Activated CD8-positive, alpha-beta T cell treated with anti-CD3 and anti-CD28 coated beads, Interleukin-2, amount 10 ng/mL, durations not matched to agents 7 days and 5 days (primary cell): Measurements from ENCODE around the gene FCN3. TPM values are rescaled to one million over a fixed set of nuclear protein-coding genes. Genes with fewer than 3 reads are reported as not detected.

ENCODE experiments used
- ATAC-seq: fragments of 150-1000 bp; cut with Tn5 transposase; one replicate; pipeline ENCODE4 v1.10.0; 2021; ENCODE audit warnings: moderate library complexity
- CTCF ChIA-PET: fragments of 350-600 bp; sonication (Branson Sonifier 250); formaldehyde crosslinking; loops from one replicate; lab custom pipeline; 2021; ENCODE audit warnings: antibody characterized with exemption; lab: Charles Lee
- POLR2A ChIA-PET: fragments of 350-600 bp; sonication (Branson Sonifier 250); formaldehyde crosslinking; loops from one replicate; lab custom pipeline; 2021; ENCODE audit warnings: antibody characterized with exemption; lab: Charles Lee
- DNase-seq: peaks from one replicate; pipeline ENCODE4 v3.0.0-alpha.2; 2020
- H3K27ac Mint-ChIP-seq: one replicate; pipeline ENCODE4 v1.8.0; 2021; ENCODE audit warnings: mild to moderate bottlenecking, mixed read lengths
- H3K27me3 Mint-ChIP-seq: one replicate; pipeline ENCODE4 v1.8.0; 2021; ENCODE audit warnings: low read depth, mixed read lengths
- H3K36me3 Mint-ChIP-seq: one replicate; pipeline ENCODE4 v1.8.0; 2021; ENCODE audit warnings: low read depth, mixed read lengths
- H3K4me1 Mint-ChIP-seq: one replicate; pipeline ENCODE4 v1.8.0; 2021; ENCODE audit warnings: low read depth, mixed read lengths
- H3K4me3 Mint-ChIP-seq: one replicate; pipeline ENCODE4 v1.8.0; 2021; ENCODE audit warnings: mild to moderate bottlenecking, mixed read lengths
- H3K9me3 Mint-ChIP-seq: one replicate; pipeline ENCODE4 v1.8.0; 2022; ENCODE audit warnings: mixed read lengths; ENCODE audit not compliant: insufficient read depth
- total RNA-seq, 2 experiments: library from RNA; stranded (reverse); gene quantifications; one replicate each; pipeline ENCODE4 v1.2.3, GENCODE V29; 2021

The FCN3 gene
- total RNA-seq, 2 experiments from 2014 or later, result not detected

- H3K4me1 Mint-ChIP-seq, result peaks cover 52% of the 10 kb centered on the region
- DNase-seq, result no peak
- ChIA-PET POLR2A (interaction anchor here (0.5 to 2.0 kb wide), 10 partner anchors 8 to 925 kb away, joined by 3 to 18 read pairs (median 4); partner anchors contain the start of genes FCN3 and SYTL1), CTCF (interaction anchor here (0.7 to 3.6 kb wide), 16 partner anchors 8 to 304 kb away, joined by 3 to 58 read pairs (median 6); partner anchors contain the start of gene SYTL1)
- H3K27me3 Mint-ChIP-seq, result peaks cover 3% of the 10 kb centered on the region
- H3K4me3 Mint-ChIP-seq, result peak overlapping the region; percentile 84
- no peaks in the 10 kb centered on the region for H3K36me3 Mint-ChIP-seq
- no peaks in the 10 kb centered on the region for H3K9me3 Mint-ChIP-seq
- ATAC-seq, result no peak
- peak overlapping the region; percentile 77 for H3K27ac Mint-ChIP-seq
These were observed 9.8 kb downstream of the FCN3 start for GRCh38 chr1:27364696-27365371.

DNA sequence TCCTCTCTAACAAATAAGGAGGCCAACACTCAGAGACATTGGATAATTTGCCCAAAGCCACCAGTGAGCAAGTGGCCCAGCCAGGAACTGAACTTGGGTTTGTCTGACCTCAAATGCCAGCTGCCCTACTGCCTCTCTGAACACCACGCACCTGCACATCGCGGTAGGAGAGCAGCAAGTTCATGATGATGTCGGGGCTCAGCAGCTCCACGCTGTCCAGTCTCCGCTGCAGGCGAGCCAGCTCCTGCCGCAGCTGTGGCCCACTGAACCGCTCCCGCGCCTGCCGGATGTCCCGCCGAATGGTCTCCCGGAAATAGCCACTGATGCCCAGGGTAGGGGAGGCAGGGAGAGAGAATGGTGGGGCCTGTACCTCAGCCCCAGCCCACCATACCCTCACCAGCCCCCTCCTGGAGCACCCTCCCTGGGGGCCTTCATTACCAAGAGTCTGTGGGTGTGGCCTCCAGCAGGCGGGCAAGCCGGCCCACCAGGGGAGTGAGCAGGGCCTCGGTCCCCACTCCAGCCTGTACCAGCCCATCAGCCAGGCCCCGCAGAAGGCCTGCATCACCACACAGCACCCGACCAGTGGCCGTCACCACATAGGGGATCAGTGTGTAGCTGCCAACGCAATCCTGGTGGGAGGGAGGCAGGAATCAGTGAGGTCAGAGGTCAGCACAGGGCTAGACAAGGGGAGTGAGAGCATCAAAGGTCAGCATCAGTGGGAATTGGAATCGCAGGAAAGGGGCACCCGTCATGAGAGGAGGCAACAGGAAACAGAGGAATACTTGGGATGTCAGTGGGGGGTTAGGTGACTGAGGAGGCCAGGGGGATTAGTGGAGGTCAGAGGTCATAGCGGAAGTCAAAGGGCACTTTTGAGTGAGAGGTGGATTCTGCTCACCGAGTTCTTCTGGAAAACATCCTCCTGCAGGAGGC lies 10.6 kb downstream of the FCN3 start:
- POLR2A ChIA-PET, result interaction anchor here (0.5 kb wide), 1 partner anchor 925 kb away, joined by 3 read pairs; no protein-coding TSS in a partner anchor

GRCh38 chr1:27361553-27361952 lies 13.1 kb downstream of the FCN3 start:
- no peak for DNase-seq
- CTCF ChIA-PET, result interaction anchor here (1.3 to 2.6 kb wide), 4 partner anchors 11 to 34 kb away, joined by 4 to 12 read pairs (median 6); no protein-coding TSS in a partner anchor
- Mint-ChIP-seq H3K36me3 (no peaks in the 10 kb centered on the region), H3K27ac (no peak overlapping the region), H3K9me3 (no peaks in the 10 kb centered on the region), H3K27me3 (peaks cover 9% of the 10 kb centered on the region), H3K4me3 (no peak overlapping the region), H3K4me1 (peaks cover 57% of the 10 kb centered on the region)
- POLR2A ChIA-PET, result no interaction called here
- no peak for ATAC-seq

More for the DNA sequence above, 10.6 kb downstream of the FCN3 start:
- Mint-ChIP-seq H3K4me3 (no peak overlapping the region), H3K27me3 (peaks cover 7% of the 10 kb centered on the region), H3K4me1 (peaks cover 52% of the 10 kb centered on the region), H3K9me3 (no peaks in the 10 kb centered on the region), H3K27ac (no peak overlapping the region), H3K36me3 (no peaks in the 10 kb centered on the region)
- CTCF ChIA-PET, result interaction anchor here (1.6 to 3.6 kb wide), 4 partner anchors 31 to 68 kb away, joined by 5 to 24 read pairs (median 8); no protein-coding TSS in a partner anchor
- ATAC-seq (no peak), DNase-seq (no peak)

DNA sequence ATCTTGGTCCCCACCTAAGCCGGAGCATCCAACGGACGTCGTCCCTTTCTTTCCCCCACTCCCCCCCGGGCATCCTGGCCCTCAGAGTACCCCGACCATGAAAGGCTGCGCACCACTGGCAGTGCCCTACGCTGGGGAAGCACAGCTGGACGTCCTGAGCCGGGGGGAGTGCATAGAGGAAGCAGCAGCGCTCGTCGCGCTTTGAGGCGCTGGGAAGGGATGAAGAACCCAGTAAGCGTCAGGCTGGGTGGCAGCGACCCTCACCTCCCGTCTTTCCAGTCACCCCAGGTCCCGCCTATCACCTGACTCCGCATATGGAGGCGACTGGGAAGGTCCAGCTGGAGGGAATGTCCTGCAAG lies 13.6 kb downstream of the FCN3 start:
- Mint-ChIP-seq H3K9me3 (no peaks in the 10 kb centered on the region), H3K4me3 (no peak overlapping the region), H3K27me3 (peaks cover 9% of the 10 kb centered on the region), H3K27ac (no peak overlapping the region), H3K4me1 (peaks cover 62% of the 10 kb centered on the region), H3K36me3 (no peaks in the 10 kb centered on the region)
- ChIA-PET CTCF (interaction anchor here (2.3 kb wide), 1 partner anchor 34 kb away, joined by 12 read pairs; no protein-coding TSS in a partner anchor), POLR2A (no interaction called here)
- no peak for DNase-seq
- ATAC-seq, result no peak

GRCh38 chr1:27360159-27361043 lies 14.2 kb downstream of the FCN3 start:
- H3K27me3 Mint-ChIP-seq, result peaks cover 9% of the 10 kb centered on the region
- H3K4me3 Mint-ChIP-seq, result peak overlapping the region; percentile 49
- H3K9me3 Mint-ChIP-seq, result no peaks in the 10 kb centered on the region
- DNase-seq, result peak; percentile 47
- POLR2A ChIA-PET, result interaction anchor here (0.7 kb wide), 1 partner anchor 18 kb away, joined by 3 read pairs; no protein-coding TSS in a partner anchor
- ATAC-seq, result no peak
- H3K4me1 Mint-ChIP-seq, result peaks cover 63% of the 10 kb centered on the region
- CTCF ChIA-PET, result interaction anchor here (2.3 to 6.7 kb wide), 4 partner anchors 16 to 35 kb away, joined by 12 to 99 read pairs (median 53); partner anchors contain the start of genes CD164L2 and SYTL1
- peak overlapping the region; percentile 15 for H3K27ac Mint-ChIP-seq
- no peaks in the 10 kb centered on the region for H3K36me3 Mint-ChIP-seq

- ATAC-seq, result no peak
- POLR2A ChIA-PET, result no interaction called here
- H3K27ac Mint-ChIP-seq, result peak overlapping the region; percentile 15
These were observed 14.8 kb downstream of the FCN3 start for GRCh38 chr1:27359822-27360158.

DNA sequence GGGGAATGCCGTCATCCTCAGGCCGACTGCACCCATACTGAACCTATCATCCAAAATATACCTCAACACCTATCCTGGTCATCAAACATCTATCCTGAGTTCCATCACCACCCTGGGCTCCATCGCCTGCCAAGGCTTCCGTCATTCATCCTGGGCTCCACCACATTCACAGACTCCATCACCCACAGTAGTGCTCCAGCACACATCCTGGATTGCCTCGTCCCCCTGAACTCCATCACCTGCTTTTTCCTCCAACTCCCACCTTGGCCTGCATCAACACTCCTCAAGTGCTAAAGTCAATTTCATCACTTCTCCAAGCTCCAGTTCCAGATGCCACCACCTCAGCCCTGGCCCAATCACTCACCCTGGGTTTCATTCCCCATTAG lies 15.7 kb downstream of the FCN3 start:
- H3K9me3 Mint-ChIP-seq, result no peaks in the 10 kb centered on the region
- DNase-seq, result no peak
- H3K36me3 Mint-ChIP-seq, result no peaks in the 10 kb centered on the region
- no peak overlapping the region for H3K4me3 Mint-ChIP-seq
- peaks cover 9% of the 10 kb centered on the region for H3K27me3 Mint-ChIP-seq
- ChIA-PET CTCF (interaction anchor here (2.5 to 6.7 kb wide), 9 partner anchors 10 to 58 kb away, joined by 11 to 99 read pairs (median 28); partner anchors contain the start of genes CD164L2, SYTL1 and TMEM222), POLR2A (interaction anchor here (4.9 kb wide), 1 partner anchor 16 kb away, joined by 56 read pairs; the partner anchor contains the start of gene SYTL1)
- ATAC-seq, result no peak
- H3K4me1 Mint-ChIP-seq, result peaks cover 53% of the 10 kb centered on the region
- H3K27ac Mint-ChIP-seq, result no peak overlapping the region

More at GRCh38 chr1:27359822-27360158, 14.8 kb downstream of the FCN3 start:
- CTCF ChIA-PET, result interaction anchor here (4.4 to 6.7 kb wide), 3 partner anchors 16 to 27 kb away, joined by 46 to 99 read pairs (median 60); partner anchors contain the start of genes CD164L2 and SYTL1
- Mint-ChIP-seq H3K36me3 (no peaks in the 10 kb centered on the region), H3K9me3 (no peaks in the 10 kb centered on the region), H3K4me3 (peak overlapping the region; percentile 49), H3K4me1 (peaks cover 61% of the 10 kb centered on the region), H3K27me3 (peaks cover 9% of the 10 kb centered on the region)
- DNase-seq, result no peak

DNA sequence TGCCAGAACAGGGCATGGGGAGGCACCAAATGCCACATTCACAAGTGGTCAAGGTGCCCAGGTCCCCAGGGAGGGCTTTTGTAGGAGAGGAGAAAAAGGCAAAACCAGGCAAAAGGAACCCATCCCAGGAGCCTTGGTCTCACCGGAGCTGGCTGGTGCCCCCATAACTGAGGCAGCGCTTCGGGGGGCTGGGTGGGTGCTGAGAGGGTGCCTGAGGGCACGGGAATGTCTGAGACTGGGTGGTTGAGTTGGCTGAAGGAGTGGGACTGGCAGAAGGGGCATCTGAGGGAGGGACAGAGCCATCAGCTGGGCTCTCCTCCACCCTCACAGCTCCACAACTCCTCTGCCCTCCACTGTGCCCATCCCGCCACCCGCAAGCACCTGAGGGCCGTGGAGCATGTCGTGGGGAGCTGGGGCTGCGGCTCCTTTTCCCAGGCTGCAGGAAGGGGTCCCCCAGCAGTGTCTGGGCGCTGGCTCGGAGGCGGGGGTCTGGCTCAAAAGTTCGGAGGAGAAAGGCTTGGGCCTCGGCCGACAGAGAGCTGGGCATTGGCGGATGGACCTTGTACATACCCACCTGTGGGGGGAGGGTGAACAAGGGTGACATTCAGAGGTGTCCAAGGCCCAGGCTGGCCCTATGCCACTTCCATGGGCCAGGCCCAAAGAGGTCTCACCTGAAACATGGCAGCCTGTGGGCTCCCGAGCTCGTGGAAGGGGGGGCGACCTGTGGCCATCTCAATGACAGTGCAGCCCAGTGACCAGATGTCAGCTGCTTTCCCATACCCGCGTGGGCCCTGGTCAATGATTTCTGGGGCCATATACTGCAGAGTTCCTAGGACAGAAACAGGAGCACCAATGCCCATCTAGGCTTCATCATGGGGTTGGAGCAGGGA lies 16.3 kb downstream of the FCN3 start:
- Mint-ChIP-seq H3K9me3 (no peaks in the 10 kb centered on the region), H3K4me1 (peaks cover 48% of the 10 kb centered on the region), H3K27me3 (peaks cover 9% of the 10 kb centered on the region), H3K36me3 (no peaks in the 10 kb centered on the region), H3K27ac (no peak overlapping the region), H3K4me3 (peak overlapping the region; percentile 78)
- ChIA-PET POLR2A (interaction anchor here (1.1 to 4.9 kb wide), 6 partner anchors 8 to 37 kb away, joined by 3 to 56 read pairs (median 6); partner anchors contain the start of genes MAP3K6 and SYTL1), CTCF (interaction anchor here (0.6 to 6.7 kb wide), 23 partner anchors 8 to 415 kb away, joined by 3 to 99 read pairs (median 15); partner anchors contain the start of genes CD164L2, MAP3K6, STX12 and SYTL1)
- DNase-seq, result no peak
- ATAC-seq, result no peak

- Mint-ChIP-seq H3K9me3 (no peaks in the 10 kb centered on the region), H3K4me1 (peaks cover 48% of the 10 kb centered on the region), H3K36me3 (no peaks in the 10 kb centered on the region), H3K4me3 (peak overlapping the region; percentile 78), H3K27me3 (peaks cover 9% of the 10 kb centered on the region), H3K27ac (peak overlapping the region; percentile 97)
- DNase-seq (peak; percentile 90), ATAC-seq (peak; percentile 82)
- ChIA-PET POLR2A (interaction anchor here (0.7 to 4.9 kb wide), 13 partner anchors 8 to 61 kb away, joined by 3 to 56 read pairs (median 5); partner anchors contain the start of genes MAP3K6 and SYTL1), CTCF (interaction anchor here (0.6 to 6.7 kb wide), 36 partner anchors 9 to 416 kb away, joined by 3 to 99 read pairs (median 5); partner anchors contain the start of genes CD164L2, FCN3, MAP3K6 and STX12)
These were observed 17.2 kb downstream of the FCN3 start for GRCh38 chr1:27357281-27358037.
